SH-SY5Y (cell line): Measurements from ENCODE around the gene RIN3.

ENCODE experiments used
- GATA2 ChIP-seq: IDR thresholded peaks from 2 replicates; pipeline ENCODE4 v1.6.1; 2011; ENCODE audit warnings: mild to moderate bottlenecking, low read depth, low read length
- GATA3 ChIP-seq: IDR thresholded peaks from 2 replicates; pipeline ENCODE4 v1.6.1; 2011; ENCODE audit warnings: low read depth, mild to moderate bottlenecking, low read length, moderate library complexity

DNA sequence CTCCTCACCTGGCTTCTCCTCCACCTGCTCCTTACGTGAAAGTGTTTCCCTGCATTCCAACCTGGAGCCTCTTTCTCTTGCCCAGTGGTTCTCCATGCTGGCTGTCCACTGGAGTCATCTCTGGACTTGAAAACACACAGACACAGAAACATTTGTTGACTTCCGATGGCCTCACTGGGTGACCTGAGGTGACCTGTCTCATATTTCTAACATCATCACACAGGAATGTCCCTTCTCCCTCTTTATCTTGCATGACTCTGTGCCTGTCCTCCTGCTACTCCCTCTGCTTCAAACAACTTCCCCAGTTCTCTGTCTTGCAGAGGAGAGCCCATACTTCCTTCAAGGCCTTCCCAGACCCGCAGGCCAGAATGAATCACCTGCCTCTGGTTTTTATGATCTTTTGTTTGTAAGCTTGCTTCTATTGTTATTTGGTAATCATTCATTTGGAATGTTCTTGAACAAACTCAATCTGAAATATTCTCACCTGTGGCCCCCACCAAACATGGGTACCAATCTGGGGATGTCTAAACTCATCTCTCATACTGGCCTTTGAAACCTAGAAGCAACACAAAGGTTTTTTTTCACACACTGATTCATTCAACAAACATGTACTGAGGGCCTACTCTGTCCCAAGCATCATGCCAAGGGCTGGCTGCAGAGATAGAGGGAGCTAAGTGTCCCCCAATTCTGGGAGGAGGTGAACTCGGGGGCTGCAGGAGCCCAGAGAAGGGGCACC is 9.7 kb upstream of the RIN3 start:
- TF ChIP-seq GATA2 (no peak), GATA3 (no peak)
